Activated effector memory CD4-positive, alpha-beta T cell treated with Interleukin-2 at 50 U/mL for 16 hours (primary cell): Measurements from ENCODE around the gene PITHD1.
"Not testable (repeated sequence)": the region's sequence is repeated elsewhere in the genome, so short reads cannot be mapped to it uniquely, and the experiment has no call there.

Experiments
- DNase-seq: peaks from one replicate; pipeline ENCODE4 v3.0.0-alpha.2; 2020

The PITHD1 gene

DNA sequence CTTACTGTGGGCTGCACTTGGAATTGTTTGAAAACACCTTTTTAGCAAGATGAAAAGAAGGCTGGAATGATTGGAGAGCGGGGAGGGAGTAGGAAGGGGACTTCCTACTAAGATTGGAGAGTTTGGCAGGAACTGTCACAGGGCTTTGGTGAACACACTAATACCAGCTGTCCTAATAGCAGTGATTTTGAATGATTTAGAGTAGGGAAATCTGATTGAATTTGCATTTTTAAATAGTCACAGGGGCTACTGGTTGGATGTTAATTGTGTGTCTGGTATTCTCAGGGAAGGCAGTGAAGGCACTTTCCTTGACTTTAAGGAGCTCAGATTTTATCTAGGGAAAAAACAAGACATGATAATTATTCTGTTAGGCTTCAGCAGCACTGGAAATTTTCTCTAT lies 49.5 kb downstream of the PITHD1 start:
- DNase-seq: no peak

DNA sequence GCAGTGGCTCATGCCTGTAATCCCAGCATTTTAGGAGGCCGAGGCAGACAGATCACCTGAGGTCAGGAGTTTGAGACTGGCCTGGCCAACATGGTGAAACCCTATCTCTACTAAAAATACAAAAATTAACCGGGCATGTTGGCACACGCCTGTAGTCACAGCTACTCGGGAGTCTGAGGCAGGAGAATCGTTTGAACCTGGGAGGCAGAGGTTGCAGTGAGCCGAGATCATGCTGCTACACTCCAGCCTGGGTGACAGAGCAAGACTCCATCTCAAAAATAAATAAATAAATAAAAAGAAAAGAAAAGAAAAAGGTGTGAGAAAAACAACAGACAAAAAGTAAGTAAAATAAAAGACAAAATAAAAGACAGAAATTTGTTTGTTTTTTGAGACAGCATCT lies 55.9 kb downstream of the PITHD1 start:
- not testable (repeated sequence) for DNase-seq

DNA sequence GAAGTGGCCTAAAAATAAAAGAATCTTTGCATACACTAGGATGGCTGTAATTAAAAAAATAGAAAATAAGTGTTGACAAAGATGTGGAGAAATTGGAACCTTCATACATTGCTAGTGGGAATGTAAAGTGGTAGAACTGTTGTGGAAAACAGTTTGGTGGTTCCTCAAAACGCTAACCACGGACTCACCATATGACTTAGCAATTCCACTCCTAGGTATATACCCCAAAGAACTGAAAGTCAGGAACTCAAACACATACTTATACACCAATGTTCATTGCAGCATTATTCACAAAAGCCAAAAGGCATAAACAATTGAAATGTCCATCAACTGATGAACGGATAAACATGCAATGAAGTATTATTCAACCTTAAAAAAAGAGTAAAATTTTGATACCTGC lies 57.8 kb downstream of the PITHD1 start:
- no peak for DNase-seq
